Effector CD8-positive, alpha-beta T cell (primary cell): ENCODE results near the gene PEX10.

Experiments
- DNase-seq: peaks from one replicate; lab custom pipeline; 2025; lab: John Stamatoyannopoulos, UW

PEX10 gene

GRCh38 chr1:2425892-2426291 is 13.5 kb upstream of the PEX10 start:
- DNase-seq: no peak

DNA sequence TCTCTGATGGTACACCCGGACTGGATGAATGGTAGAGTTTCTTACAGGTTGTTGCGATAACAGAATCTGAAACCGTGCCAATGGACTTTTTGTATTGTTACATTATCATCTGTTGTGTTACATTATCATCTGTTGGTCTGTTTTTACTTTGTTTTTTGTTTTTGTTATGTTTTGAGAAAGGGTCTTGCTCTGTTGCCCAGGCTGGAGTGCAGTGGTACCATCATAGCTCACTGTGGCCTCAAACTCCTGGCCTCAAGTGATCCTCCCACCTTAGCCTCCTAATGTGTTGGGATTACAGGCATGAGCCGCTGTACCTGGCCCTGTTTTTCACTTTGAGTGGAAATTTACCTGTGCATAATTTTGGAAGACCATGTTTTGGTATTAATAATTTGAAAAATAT is 10.2 kb upstream of the PEX10 start:
- DNase-seq: no peak

- DNase-seq: no peak
Measured at GRCh38 chr1:2419416-2419815, 7.1 kb upstream of the PEX10 start.

DNA sequence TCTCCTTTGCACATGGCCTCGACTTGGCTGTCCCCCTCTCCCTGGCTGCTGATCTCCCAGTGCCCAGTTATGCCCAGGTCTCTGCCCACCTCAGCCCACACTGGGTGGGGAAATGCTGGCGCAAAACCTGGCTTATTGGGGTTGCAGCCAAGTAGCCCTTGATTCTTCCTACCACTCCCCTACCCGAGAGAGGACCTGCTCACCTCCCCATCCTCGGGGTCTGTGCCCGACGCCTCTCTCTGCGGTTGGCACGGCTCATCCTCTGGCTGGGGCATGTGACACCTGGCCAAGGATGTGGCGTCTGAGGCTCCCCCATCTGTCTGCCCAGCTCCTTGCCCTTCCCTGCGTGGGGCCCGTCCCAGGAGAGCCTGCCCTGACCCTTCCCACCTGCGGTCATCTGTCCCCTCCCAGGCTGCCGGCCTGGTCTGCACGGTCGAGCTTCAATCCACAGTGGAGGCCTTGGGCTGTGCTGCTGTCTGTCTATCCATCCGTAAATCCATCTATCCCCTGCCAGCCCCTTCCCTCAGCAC is 6.5 kb upstream of the PEX10 start:
- no peak for DNase-seq

DNA sequence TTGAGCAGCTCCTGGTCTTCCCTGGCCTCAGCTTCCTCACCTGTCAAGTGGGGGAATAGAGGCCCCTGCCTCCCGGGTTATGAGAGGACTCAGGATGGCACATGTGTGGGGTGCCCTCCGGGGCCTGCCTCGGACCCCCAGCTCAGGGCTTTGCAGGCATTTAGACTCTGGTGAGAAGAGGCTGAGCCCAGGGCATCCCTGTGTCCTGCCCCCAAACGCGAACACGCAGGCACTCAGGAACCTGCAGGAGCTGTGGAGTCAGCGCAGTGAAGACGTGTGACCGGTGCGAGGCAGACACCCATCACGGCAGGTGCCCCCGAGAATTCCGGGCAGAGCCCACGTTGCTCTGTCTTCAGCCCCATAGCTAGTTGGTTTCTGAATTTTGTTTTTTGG is 5.5 kb upstream of the PEX10 start:
- DNase-seq: no peak

DNA sequence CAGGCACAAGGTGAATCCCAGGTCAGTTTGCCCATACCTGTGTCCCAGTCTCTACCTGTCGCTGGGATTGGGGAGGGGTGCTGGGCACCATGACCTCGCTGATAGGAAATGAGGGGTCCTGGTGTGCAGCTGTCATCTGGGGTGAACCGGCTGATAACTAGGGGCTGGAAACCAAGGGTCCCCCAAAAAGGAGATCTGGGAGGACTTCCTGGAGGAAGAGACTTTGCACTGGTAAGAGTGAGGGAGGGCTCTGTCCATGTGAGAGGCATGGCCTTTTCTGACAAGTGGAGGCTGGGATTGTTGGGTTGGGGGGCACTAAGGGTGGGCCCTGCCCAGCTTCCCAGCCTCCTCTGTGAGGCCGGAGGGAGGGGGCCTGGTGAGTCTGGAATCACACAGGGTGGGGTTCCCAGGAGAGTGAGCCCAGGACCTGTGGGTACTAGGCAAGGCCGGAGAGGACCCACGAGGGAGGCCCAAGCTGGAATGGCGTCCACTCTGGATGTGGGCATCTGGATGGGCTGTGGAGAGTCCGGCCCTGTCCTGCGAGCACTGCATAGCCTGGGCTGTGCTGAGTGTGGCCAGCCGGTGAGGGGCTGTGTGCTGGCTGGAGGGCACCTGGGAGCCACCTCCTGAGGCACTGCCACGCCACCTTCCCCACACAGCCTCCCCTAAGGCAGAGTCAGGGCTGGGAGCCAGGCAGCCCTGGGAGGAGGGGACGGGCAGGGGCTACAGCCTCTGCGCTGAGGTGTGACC is 4.9 kb upstream of the PEX10 start:
- DNase-seq: no peak

GRCh38 chr1:2416403-2416802 is 4.0 kb upstream of the PEX10 start:
- DNase-seq: peak; percentile 16

GRCh38 chr1:2415801-2416208 is 3.4 kb upstream of the PEX10 start:
- DNase-seq: no peak

DNA sequence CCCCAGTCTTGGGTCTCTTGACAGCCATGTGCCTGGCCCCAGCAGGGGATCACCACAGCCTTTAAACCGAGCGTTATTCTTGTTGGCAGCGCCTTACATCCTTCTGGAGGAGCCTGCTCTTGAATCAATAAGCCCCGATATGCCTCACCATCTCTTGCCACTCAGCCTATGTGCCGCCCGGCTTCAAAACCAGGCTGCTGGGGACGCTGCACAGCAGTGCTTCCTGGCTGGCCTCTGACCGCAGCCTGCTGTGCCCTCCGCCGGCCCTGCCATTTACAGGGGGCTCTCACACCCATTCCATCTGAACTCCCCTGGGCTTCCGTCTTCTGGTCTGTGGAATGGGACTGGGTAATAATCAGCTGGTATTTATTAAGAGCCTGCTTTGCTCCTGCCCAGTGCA is 3.0 kb upstream of the PEX10 start:
- no peak for DNase-seq

GRCh38 chr1:2414297-2414958 is 2.1 kb upstream of the PEX10 start:
- DNase-seq: peak; percentile 69

DNA sequence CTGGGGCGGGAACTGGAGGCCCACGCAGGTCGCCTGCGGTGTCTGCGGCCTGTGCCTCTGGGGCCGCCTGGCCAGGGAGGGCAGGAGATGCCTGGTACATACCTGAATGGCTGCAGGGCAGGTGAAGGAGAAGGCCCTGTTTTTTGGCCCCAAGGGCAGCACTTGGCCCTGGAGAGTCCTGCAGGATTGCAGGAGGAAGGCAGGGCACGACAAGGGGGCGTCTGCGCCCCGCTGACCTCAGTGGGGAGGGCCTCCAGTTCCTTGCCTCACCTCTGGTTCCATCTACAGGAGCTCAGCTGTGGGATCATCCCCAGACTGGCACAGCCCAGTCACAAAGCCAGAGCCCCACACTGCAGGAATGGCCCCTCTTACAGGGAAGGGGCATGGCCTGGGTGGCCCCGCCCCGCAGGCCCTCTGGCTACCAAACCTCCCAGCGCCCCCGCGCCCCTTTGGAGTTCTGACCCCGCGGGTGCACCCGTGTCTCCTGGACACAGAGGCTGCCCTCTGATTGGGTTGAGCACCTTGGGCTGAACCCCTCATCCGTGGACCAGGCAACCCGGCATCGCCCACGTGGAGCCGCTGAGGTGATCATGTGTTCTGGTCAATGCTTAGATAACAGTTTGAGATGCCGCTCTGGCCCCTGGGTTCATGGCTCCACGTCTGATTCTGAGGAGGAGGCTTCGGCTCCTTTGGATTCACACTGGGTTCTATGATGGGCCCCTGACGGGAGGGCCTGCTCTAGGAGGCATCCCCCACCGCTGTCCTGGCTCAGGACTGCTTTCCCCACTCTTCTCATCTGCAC is 1.3 kb upstream of the PEX10 start:
- DNase-seq: no peak

DNA sequence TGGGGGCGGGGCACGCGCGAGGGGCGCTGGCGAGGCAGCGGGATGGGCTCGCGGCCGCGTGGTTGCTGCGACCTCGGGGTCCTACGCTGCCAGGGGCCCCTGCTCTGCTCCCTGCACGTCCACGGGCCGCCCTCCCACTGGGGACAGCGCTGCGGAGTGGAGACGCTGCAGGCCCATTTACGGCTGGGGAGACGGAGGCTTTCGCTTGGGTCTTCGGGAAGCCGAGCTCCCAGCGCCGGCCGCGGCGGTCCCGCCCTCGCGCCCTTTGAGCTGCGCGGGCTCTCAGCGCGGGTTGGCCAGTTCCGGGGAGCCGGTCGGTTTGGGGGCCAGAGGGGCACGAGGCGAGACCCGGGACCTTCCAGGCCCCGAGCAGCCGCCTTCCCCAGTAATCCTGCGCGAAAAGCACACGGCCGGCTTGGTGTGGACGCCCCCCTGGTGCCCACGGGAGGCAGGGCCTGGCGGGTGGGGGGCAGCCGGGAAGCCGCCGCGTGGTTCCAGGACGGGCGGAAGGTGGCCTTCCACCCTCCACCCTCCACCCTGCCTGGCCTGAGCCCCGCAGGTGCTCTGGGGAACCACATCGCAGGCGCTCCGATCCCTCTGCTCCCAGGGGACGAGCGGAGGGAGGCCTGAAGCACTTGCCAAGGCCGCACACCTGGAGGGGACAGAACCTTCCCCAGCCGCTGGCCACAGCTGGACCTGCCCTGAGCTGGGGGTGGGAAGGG is 570 bp upstream of the PEX10 start:
- no peak for DNase-seq

DNA sequence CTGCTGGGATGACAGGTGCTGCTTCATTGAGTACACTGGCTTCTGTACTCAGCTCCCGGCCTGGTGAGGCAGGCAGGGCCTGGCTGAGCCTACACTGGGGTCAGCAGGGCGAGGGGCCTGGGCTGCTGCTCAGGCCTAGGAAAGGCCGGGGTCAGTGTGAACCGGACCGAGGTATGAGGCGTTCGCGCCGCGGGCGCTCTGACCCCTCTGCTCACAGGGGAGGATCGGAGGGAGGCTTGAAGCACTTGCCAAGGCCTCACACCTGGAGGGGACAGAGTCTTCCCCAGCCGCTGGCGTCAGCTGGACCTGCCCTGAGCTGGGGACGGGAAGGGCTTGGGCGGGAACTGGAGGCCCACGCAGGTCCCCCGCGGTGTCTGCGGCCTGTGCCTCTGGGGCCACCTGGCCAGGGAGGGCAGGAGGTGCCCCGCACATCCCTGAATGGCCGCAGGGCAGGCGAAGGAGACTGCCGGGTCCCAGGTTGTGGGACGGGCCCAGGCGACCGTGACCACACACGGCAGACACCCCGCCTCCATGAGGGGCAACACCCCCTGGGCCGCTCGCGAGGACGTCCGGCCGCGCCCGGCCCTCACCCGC is 466 bp downstream of the PEX10 start:
- no peak for DNase-seq

DNA sequence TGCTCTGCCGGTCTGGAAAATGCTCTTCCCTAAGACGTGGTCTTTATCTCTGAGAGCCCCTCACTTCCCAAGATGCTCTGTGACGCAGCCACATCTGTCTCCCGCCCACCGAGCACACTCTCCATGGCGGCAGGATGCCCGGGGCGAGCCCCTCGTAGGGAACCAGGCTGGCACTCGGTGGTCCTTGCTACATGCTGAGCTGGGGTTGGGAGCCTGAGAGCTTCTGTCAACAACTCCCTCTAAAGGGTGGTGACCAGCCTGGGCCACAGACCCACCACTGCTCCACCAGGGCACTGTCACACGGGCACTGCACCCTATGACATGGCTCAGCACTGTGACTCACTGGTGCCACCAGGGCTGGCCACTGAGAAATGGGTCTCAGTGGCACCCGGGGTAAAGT is 2.6 kb downstream of the PEX10 start:
- no peak for DNase-seq

DNA sequence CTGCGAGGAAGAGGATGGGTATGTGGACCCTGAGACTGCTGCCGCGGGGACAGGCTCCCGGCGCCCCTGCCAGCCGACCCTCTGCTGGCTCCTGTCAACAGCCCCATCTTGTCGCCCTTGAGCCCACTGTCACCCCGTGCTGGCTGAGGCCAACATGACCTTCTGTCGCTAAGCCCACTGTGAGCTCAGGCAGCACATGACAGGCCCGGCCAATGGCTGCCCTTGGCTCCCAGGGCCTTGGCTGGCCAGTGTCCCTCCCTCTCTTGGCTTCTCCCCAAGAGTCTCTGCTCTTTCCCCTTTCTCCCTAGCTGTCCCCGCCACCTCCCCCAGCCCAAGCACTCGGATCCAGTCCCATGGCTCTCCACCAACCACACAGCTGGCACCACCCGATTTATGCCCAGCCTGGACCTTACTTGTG is 3.5 kb downstream of the PEX10 start:
- DNase-seq: no peak

DNA sequence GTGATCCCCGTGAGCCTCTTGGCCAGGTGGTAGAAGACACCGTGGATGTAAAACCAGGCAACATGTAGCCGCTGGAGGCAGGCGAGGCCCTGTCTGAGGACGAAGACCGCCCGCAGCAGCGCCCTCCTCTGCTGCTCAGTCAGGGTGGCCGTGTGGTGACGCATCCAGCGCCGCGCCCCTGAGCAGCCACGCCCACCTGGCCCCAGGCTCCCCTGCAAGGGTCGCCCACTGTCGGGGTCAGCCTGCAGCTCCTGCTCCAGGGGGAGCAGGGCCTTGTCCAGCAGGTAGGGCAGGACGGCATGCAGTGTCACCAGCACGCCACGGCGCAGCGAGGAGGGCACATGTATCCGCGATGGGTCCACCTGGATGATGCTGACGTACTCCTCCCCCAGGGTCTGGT is 3.9 kb downstream of the PEX10 start:
- no peak for DNase-seq

DNA sequence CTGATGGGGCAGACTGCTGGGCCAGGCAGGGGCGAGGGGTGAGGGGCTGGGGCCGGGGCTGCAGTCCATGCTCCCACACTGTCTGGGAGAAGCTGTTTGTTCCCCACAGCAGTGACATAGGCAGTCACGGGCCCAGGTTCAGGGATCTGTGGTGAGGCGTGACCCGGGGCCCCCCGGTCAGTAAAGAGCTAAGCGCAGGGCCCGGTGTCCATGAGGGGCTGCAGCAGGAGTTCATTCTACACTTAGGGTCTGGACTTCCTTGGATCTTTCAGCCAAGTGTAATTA is 4.4 kb downstream of the PEX10 start:
- DNase-seq: no peak

GRCh38 chr1:2407166-2407990 is 5.0 kb downstream of the PEX10 start:
- no peak for DNase-seq

DNA sequence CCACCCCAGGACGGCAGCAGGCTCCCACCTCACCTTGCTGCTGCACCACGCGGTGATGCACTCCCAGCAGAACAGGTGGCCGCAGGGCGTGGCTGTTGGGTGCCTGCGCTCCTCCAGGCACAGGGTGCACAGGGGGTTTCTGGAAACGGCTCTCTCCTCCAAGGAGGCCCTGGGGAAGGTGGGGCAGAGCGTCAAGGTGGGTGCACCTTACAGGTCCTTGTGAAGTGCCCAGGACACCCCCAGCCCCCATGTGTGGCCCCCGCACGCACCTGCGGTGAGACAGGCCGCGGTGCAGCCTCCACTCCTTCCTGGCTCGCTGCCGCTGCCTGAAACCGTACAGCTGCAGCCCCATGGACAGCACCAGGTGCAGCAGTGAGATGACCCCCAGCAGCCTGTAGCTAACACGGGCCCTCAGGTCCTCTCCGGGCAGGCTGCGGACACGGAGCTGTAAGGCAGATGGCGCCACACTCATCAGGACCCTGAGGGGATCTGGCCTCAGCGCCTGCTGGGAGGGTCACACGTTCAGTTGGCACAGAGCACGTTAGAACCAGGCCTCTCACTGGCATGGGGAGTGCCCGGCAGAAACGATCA is 5.8 kb downstream of the PEX10 start:
- no peak for DNase-seq

- no peak for DNase-seq
Measured at GRCh38 chr1:2405588-2406295, 6.6 kb downstream of the PEX10 start.
